ENCODE measurements around the gene MAMDC2. TPM values are rescaled to one million over a fixed set of nuclear protein-coding genes. Genes with fewer than 3 reads are reported as not detected.

Gene MAMDC2
- total RNA-seq, 2 experiments from 2014 or later: not detected

GRCh38 chr9:70049236-70049635, 5.6 kb downstream of the MAMDC2 start:
- no peak overlapping the region for H3K27ac Mint-ChIP-seq
- DNase-seq (no peak), ATAC-seq (no peak)
- no peaks in the 10 kb centered on the region for H3K36me3 Mint-ChIP-seq (ENCODE audit: low read depth)
- peaks cover 38% of the 10 kb centered on the region for H3K27me3 Mint-ChIP-seq
- H3K9me3 Mint-ChIP-seq: no peaks in the 10 kb centered on the region
- no peak for TF ChIP-seq CTCF (IDR thresholded peaks at IDR 0.05)
- POLR2A ChIA-PET: interaction anchor here (0.5 kb wide), 1 partner anchor 1030 kb away, joined by 3 read pairs; no protein-coding TSS in a partner anchor
- H3K4me1 Mint-ChIP-seq (ENCODE audit: low read depth): peaks cover 3% of the 10 kb centered on the region
- intact Hi-C loops (cut with micrococcal nuclease): no loop called here
- H3K4me3 Mint-ChIP-seq: no peak overlapping the region
- CTCF ChIA-PET: no interaction called here

- ChIA-PET CTCF (no interaction called here), POLR2A (no interaction called here)
- no peak for ATAC-seq
- H3K27ac Mint-ChIP-seq: no peak overlapping the region
- intact Hi-C loops (cut with micrococcal nuclease): no loop called here
- H3K4me3 Mint-ChIP-seq: no peak overlapping the region
- no peak for DNase-seq
- H3K27me3 Mint-ChIP-seq: peaks cover 34% of the 10 kb centered on the region
- H3K36me3 Mint-ChIP-seq (ENCODE audit: low read depth): no peaks in the 10 kb centered on the region
- no peaks in the 10 kb centered on the region for H3K9me3 Mint-ChIP-seq
- no peak for TF ChIP-seq CTCF (IDR thresholded peaks at IDR 0.05)
- H3K4me1 Mint-ChIP-seq (ENCODE audit: low read depth): no peaks in the 10 kb centered on the region
Observed at GRCh38 chr9:70049672-70050271, 6.1 kb downstream of the MAMDC2 start.

GRCh38 chr9:70052768-70053167, 9.1 kb downstream of the MAMDC2 start:
- POLR2A ChIA-PET: no interaction called here
- H3K27me3 Mint-ChIP-seq: peaks cover 23% of the 10 kb centered on the region
- intact Hi-C loops (cut with micrococcal nuclease): no loop called here

GRCh38 chr9:70053864-70054263, 10.2 kb downstream of the MAMDC2 start:
- intact Hi-C loops (cut with micrococcal nuclease): no loop called here
- no peak for DNase-seq
- TF ChIP-seq CTCF (IDR thresholded peaks at IDR 0.05): no peak
- Mint-ChIP-seq H3K27me3 (peaks cover 20% of the 10 kb centered on the region), H3K4me1 (ENCODE audit: low read depth) (no peaks in the 10 kb centered on the region), H3K27ac (no peak overlapping the region), H3K36me3 (ENCODE audit: low read depth) (no peaks in the 10 kb centered on the region), H3K4me3 (no peak overlapping the region), H3K9me3 (no peaks in the 10 kb centered on the region)
- ATAC-seq: no peak
- ChIA-PET POLR2A (no interaction called here), CTCF (no interaction called here)

More at GRCh38 chr9:70052768-70053167, 9.1 kb downstream of the MAMDC2 start:
- Mint-ChIP-seq H3K36me3 (ENCODE audit: low read depth) (no peaks in the 10 kb centered on the region), H3K27ac (no peak overlapping the region), H3K4me1 (ENCODE audit: low read depth) (no peaks in the 10 kb centered on the region), H3K9me3 (no peaks in the 10 kb centered on the region), H3K4me3 (no peak overlapping the region)
- DNase-seq (no peak), ATAC-seq (no peak)
- CTCF ChIA-PET: no interaction called here
- no peak for TF ChIP-seq CTCF (IDR thresholded peaks at IDR 0.05)

- Mint-ChIP-seq H3K27me3 (peaks cover 21% of the 10 kb centered on the region), H3K4me1 (ENCODE audit: low read depth) (no peaks in the 10 kb centered on the region), H3K27ac (no peak overlapping the region), H3K36me3 (ENCODE audit: low read depth) (no peaks in the 10 kb centered on the region), H3K4me3 (no peak overlapping the region), H3K9me3 (no peaks in the 10 kb centered on the region)
- ChIA-PET CTCF (no interaction called here), POLR2A (no interaction called here)
- DNase-seq: no peak
- intact Hi-C loops (cut with micrococcal nuclease): no loop called here
- no peak for ATAC-seq
- TF ChIP-seq CTCF (IDR thresholded peaks at IDR 0.05): no peak
Observed at GRCh38 chr9:70054521-70054920, 10.9 kb downstream of the MAMDC2 start.

Measured in activated CD8-positive, alpha-beta T cell treated with anti-CD3 and anti-CD28 coated beads for 36 hours (primary cell).